Ishikawa (cell line): Measurements from ENCODE around the gene MAP1A.

Source experiments
- EGR1 ChIP-seq: IDR thresholded peaks from 2 replicates; pipeline ENCODE4 v1.6.1; 2012
- EP300 ChIP-seq: IDR thresholded peaks from 2 replicates; pipeline ENCODE4 v1.6.1; 2012; ENCODE audit warnings: borderline replicate concordance
- RAD21 ChIP-seq: IDR thresholded peaks from 2 replicates; pipeline ENCODE4 v1.6.1; 2012; ENCODE audit warnings: low read depth
- TAF1 ChIP-seq: IDR thresholded peaks from 2 replicates; pipeline ENCODE4 v1.6.1; 2012; ENCODE audit warnings: low read depth, mild to moderate bottlenecking
- TEAD4 ChIP-seq: IDR thresholded peaks from 2 replicates; pipeline ENCODE4 v1.6.1; 2012
- TF ChIP-seq, protein P1 (sequence below): IDR thresholded peaks from 2 replicates; pipeline ENCODE4 v1.6.1; 2012

- TF ChIP-seq RAD21 (no peak), TEAD4 (no peak), EGR1 (no peak), TAF1 (no peak), EP300 (no peak)
- TF ChIP-seq, protein P1, sequence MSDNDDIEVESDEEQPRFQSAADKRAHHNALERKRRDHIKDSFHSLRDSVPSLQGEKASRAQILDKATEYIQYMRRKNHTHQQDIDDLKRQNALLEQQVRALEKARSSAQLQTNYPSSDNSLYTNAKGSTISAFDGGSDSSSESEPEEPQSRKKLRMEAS, result no peak
Observed at GRCh38 chr15:43508421-43508820, 9.0 kb upstream of the MAP1A start.
